ENCODE results near the gene PCDH11X.
"Not testable (repeated sequence)": the region's sequence is repeated elsewhere in the genome, so short reads cannot be mapped to it uniquely, and the experiment has no call there.

Gene PCDH11X

GRCh38 chrX:91779135-91779534, at the start of gene PCDH11X:
PCDH11X (plus strand) TSS chrX:91779375; CDS start chrX:91835505, 56,130 bp downstream.
- DNase-seq (ENCODE audit: low read depth in 1 of 2, low spot score in 1 of 2), result not testable (repeated sequence)

DNA sequence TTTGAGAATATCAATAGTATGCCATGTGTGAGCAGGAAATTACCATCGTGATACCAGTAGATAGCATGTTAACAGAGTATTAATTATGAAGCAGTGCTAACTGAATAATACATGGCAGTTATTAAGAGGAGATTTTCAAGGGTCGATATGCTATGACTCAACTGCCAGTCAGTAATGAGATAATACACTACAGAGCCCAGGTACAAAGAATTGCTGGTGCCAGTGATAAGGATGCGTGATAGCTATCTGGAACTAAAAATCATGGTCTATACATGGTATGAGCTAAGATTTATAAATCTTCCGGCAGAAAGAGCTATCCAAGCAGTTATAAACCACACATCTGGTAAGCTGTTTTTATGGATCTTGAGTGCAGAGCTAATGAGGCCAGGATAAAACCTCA, 31.7 kb upstream of the PCDH11X start:
- DNase-seq (ENCODE audit: low read depth in 1 of 2, low spot score in 1 of 2), result not testable (repeated sequence)

DNA sequence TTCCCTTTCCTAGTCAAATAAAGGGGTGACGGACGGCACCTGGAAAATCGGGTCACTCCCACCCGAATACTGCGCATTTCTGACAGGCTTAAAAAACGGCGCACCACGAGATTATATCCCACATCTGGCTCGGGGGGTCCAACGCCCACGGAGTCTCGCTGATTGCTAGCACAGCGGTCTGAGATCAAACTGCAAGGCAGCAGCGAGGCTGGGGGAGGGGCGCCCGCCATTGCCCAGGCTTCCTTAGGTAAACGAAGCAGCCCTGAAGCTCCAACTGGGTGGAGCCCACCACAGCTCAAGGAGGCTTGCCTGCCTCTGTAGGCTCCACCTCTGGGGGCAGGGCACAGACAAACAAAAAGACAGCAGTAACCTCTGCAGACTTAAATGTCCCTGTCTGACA, 26.2 kb upstream of the PCDH11X start:
- not testable (repeated sequence) for DNase-seq (ENCODE audit: low read depth in 1 of 2, low spot score in 1 of 2)

DNA sequence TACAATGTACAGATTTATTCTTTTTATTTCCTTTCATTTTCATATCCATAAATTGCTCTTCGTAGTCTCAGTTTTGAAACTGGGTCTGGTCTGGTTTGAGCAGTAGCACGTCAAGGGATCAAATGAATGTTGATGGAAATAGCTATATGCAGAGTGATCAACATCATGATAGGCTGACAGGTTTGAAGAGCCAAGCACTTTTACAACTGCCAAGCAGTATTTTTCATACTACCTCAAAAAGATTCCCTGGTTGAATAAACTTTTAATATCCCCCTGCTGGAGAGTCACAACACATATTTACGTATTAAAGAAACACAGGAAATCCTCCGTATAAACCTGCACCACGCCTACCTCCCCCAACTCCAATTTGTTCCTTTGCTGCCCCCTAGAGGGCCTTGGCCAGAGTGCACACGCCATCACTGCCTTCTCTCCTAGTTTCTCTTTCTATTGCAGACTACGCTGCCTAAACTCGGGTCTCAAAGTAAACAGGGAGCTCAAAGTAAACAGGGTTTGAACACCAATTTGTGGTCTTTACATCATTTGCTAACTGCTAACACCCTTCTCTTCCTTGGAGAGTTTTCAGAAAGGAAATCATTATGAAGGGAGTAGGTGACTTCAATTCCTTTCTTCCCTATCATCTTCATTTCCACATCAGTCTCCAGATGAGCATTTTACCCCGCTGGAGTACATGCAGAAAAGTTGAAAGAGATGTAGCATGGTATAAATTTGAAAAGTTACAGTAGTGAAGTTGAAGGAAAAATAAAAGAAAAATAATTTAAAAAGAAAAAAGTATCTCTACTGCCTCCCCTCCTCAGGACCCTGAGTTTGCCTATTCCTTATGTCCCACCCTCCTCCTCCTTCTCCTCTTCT, 8.3 kb upstream of the PCDH11X start:
- DNase-seq (ENCODE audit: low read depth in 1 of 2, low spot score in 1 of 2), result not testable (repeated sequence)

DNA sequence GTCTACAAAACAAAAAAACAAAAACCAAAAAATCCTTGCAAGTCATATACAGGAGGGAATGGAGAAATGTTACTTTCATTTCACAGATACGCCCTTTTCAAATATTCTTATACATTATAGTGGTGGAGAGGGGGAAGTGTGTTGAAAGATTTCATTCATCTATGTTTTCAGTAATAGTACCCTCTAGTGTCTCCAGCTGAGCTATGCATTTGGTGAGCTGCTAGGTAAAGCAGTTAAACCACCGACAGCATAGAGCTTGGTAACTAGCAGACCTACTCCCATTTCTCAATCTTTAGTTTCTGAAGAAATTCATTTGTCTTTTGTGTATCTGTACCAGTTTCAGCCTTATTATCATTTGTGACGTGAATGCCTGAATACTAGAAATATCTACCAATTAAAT, 5.2 kb upstream of the PCDH11X start:
- not testable (repeated sequence) for DNase-seq (ENCODE audit: low read depth in 1 of 2, low spot score in 1 of 2)

GRCh38 chrX:91780008-91780407, 833 bp downstream of the PCDH11X start:
- DNase-seq (ENCODE audit: low read depth in 1 of 2, low spot score in 1 of 2), result not testable (repeated sequence)

- not testable (repeated sequence) for DNase-seq (ENCODE audit: low read depth in 1 of 2, low spot score in 1 of 2)
These were observed 1.5 kb downstream of the PCDH11X start for GRCh38 chrX:91780698-91781097.

DNA sequence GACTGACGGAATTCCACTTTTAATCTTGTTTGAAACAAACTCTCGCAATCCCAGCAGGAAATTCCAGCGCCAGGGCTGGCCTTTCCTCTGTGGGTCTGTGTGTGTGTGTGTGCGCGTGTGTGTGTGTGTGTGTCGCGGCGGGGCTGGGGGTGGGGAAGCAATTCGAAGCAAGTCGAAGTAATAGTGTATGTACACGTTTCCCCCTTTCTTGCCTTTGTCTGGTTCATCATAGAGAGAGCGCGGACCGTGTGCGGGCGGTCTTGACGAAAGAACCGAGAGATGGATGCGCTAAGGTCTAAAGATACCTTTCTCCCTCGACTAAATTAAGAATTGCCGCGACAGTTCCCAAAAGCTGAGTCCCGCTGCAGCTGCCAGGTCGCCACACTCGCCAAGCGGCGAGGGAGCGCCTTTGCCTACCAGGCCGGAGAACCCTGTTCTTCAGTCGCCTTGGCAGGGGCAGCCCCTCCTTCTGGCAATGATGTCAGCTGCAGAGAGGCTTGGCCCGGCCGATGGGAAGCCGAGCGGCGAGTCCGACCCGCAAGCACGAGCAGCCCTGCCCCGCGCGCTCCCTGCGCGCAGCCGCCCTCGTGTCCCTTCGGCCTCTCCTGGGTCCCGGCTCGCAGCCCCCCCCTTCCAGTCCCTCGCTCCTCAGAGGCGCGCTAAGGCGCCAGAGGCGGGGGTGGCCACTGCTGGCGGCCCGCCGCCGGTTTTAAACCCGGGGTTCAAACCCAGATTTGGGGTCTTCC, 2.6 kb downstream of the PCDH11X start:
- not testable (repeated sequence) for DNase-seq (ENCODE audit: low read depth in 1 of 2, low spot score in 1 of 2)

- not testable (repeated sequence) for DNase-seq (ENCODE audit: low read depth in 1 of 2, low spot score in 1 of 2)
These were observed 3.6 kb downstream of the PCDH11X start for GRCh38 chrX:91782825-91783224.

GRCh38 chrX:91817537-91817936, 38.4 kb downstream of the PCDH11X start:
- not testable (repeated sequence) for DNase-seq (ENCODE audit: low read depth in 1 of 2, low spot score in 1 of 2)

DNA sequence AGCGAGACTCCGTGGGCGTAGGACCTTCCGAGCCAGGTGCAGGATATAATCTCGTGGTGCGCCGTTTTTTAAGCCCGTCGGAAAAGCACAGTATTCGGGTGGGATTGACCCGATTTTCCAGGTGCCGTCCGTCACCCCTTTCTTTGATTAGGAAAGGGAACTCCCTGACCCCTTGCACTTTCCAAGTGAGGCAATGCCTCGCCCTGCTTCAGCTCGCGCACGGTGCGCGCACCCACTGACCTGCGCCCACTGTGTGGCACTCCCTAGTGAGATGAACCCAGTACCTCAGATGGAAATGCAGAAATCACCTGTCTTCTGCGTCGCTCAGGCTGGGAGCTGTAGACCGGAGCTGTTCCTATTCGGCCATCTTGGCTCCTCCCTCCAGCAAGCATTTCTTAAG, 46.1 kb downstream of the PCDH11X start:
- DNase-seq (ENCODE audit: low read depth in 1 of 2, low spot score in 1 of 2), result not testable (repeated sequence)

Data from activated T-helper 1 cell treated with anti-CD3 and anti-CD28 coated beads, Interleukin-2, amount 50 U/mL, for 16 hours (primary cell).